ENCODE data around the gene CDCA3. TPM values are rescaled to one million over a fixed set of nuclear protein-coding genes. Genes with fewer than 3 reads are reported as not detected.

CDCA3 gene
- total RNA-seq, 2 experiments from 2014 or later, result 151 to 222 TPM

- H3K27ac ChIP-seq (ENCODE audit: low read depth, low read length, poor library complexity, severe bottlenecking), result no peak overlapping the region
- no peaks in the 10 kb centered on the region for H3K9me2 ChIP-seq (ENCODE audit: insufficient read depth, low read length)
- BruUV-seq (replicated peaks), result no TSS peak
- ChIA-PET POLR2A (interaction anchor here (0.6 to 1.3 kb wide), 2 partner anchors 17 to 60 kb away, joined by 3 to 5 read pairs; no protein-coding TSS in a partner anchor), CTCF (ENCODE audit: unreplicated experiment) (no interaction called here)
- TF ChIP-seq EZH2phosphoT487 (IDR thresholded peaks at IDR 0.05; ENCODE audit: borderline replicate concordance, low read depth, low read length), result no peak
- no peak for TF ChIP-seq CTCF (conservative IDR thresholded peaks at IDR 0.05; ENCODE audit: low read length)
- peaks cover 18% of the 10 kb centered on the region for H3K4me1 ChIP-seq (ENCODE audit: insufficient read depth, low read length, poor library complexity, severe bottlenecking)
- H3K36me3 ChIP-seq (ENCODE audit: insufficient read depth, low read length), result no peaks in the 10 kb centered on the region
- H3K79me2 ChIP-seq (ENCODE audit: insufficient read depth, low read depth, low read length), result no peaks in the 10 kb centered on the region
- no peaks in the 10 kb centered on the region for H3K9me3 ChIP-seq (ENCODE audit: low read length)
- H3K4me2 ChIP-seq (ENCODE audit: low read length), result no peak overlapping the region
- intact Hi-C loops (cut with micrococcal nuclease; ENCODE audit: unreplicated experiment), result no loop called here
- no peaks in the 10 kb centered on the region for H4K20me1 ChIP-seq (ENCODE audit: insufficient read depth, low read length)
- no peak overlapping the region for H3K4me3 ChIP-seq (ENCODE audit: low read depth, low read length, poor library complexity, severe bottlenecking)
- H2AFZ ChIP-seq (ENCODE audit: low read length), result no peak overlapping the region
- DNase-seq (ENCODE audit: low spot score), result no peak
Observed at GRCh38 chr12:6813363-6813762, 37.7 kb downstream of the CDCA3 start.

- peak overlapping the region; percentile 61 for H2AFZ ChIP-seq (ENCODE audit: low read length)
- CTCF ChIA-PET (ENCODE audit: unreplicated experiment), result no interaction called here
- no peak overlapping the region for H3K27ac ChIP-seq (ENCODE audit: low read depth, low read length, poor library complexity, severe bottlenecking)
Observed at GRCh38 chr12:6810758-6811157, 40.3 kb downstream of the CDCA3 start.

More at GRCh38 chr12:6810758-6811157, 40.3 kb downstream of the CDCA3 start:
- Histone ChIP-seq H3K9me3 (ENCODE audit: low read length) (no peaks in the 10 kb centered on the region), H3K9me2 (ENCODE audit: insufficient read depth, low read length) (no peaks in the 10 kb centered on the region), H3K4me2 (ENCODE audit: low read length) (no peak overlapping the region), H3K4me1 (ENCODE audit: insufficient read depth, low read length, poor library complexity, severe bottlenecking) (peaks cover 18% of the 10 kb centered on the region), H3K36me3 (ENCODE audit: insufficient read depth, low read length) (no peaks in the 10 kb centered on the region), H4K20me1 (ENCODE audit: insufficient read depth, low read length) (no peaks in the 10 kb centered on the region), H3K4me3 (ENCODE audit: low read depth, low read length, poor library complexity, severe bottlenecking) (no peak overlapping the region), H3K79me2 (ENCODE audit: insufficient read depth, low read depth, low read length) (no peaks in the 10 kb centered on the region)
- DNase-seq (ENCODE audit: low spot score), result no peak
- TF ChIP-seq CTCF (conservative IDR thresholded peaks at IDR 0.05; ENCODE audit: low read length), result no peak
- TF ChIP-seq EZH2phosphoT487 (IDR thresholded peaks at IDR 0.05; ENCODE audit: borderline replicate concordance, low read depth, low read length), result no peak
- no TSS peak for BruUV-seq (replicated peaks)
- POLR2A ChIA-PET, result interaction anchor here (0.6 to 0.8 kb wide), 4 partner anchors 52 to 686 kb away, joined by 3 to 7 read pairs (median 4); partner anchors contain the start of gene VWF
- intact Hi-C loops (cut with micrococcal nuclease; ENCODE audit: unreplicated experiment), result no loop called here

All from OCI-LY7 (cell line).